IMR-90 (cell line): ENCODE data around the gene LARP4B. TPM values are rescaled to one million over a fixed set of nuclear protein-coding genes. Genes with fewer than 3 reads are reported as not detected.

Source experiments
- ATAC-seq: fragments of 200-7000 bp; cut with Tn5 transposase; 2 replicates; pipeline ENCODE4 v1.9.1; 2020; ENCODE audit warnings: low read depth, mild to moderate bottlenecking, moderate library complexity
- BruUV-seq: library from RNA; stranded (reverse); fragments of 400-500 nt; replicated peaks from 2 replicates; lab custom pipeline; 2021; lab: Mats Ljungman, UMichigan
- CTCF ChIA-PET: fragments of 300-600 bp; formaldehyde crosslinking; extraction: SDS; loops from one replicate; lab custom pipeline; 2021; ENCODE audit warnings: antibody characterized with exemption; lab: Yijun Ruan, JAX
- POLR2A ChIA-PET: fragments of 300-600 bp; sonication (Branson Sonifier 250); formaldehyde crosslinking; loops from one replicate; lab custom pipeline; 2022; ENCODE audit warnings: antibody characterized with exemption; ENCODE audit not compliant: unreplicated experiment; lab: Charles Lee
- DNase-seq: peaks from one replicate; pipeline ENCODE4 v3.0.0; 2013
- H2AFZ ChIP-seq: replicated peaks from 2 replicates; pipeline ENCODE3; 2013; ENCODE audit warnings: low read length, mild to moderate bottlenecking; ENCODE audit not compliant: poor library complexity
- H2AK5ac ChIP-seq: 2 replicates; pipeline ENCODE4 v1.6.1; 2013; ENCODE audit warnings: low read depth, low read length, inconsistent platforms
- H2AK9ac ChIP-seq: replicated peaks from 2 replicates; pipeline ENCODE3; 2013; ENCODE audit warnings: mild to moderate bottlenecking, low read depth, low read length, moderate library complexity; ENCODE audit not compliant: poor library complexity
- H2BK120ac ChIP-seq: 2 replicates; pipeline ENCODE4 v1.6.1; 2013; ENCODE audit warnings: low read depth, low read length, inconsistent platforms
- H2BK15ac ChIP-seq: 3 replicates; pipeline ENCODE4 v1.6.1; 2013; ENCODE audit warnings: low read depth, low read length, inconsistent platforms
- H2BK20ac ChIP-seq: 2 replicates; pipeline ENCODE4 v1.6.1; 2013; ENCODE audit warnings: low read depth, mild to moderate bottlenecking, inconsistent platforms, low read length, moderate library complexity
- H2BK5ac ChIP-seq: 2 replicates; pipeline ENCODE4 v1.6.1; 2013; ENCODE audit warnings: mild to moderate bottlenecking, low read depth, low read length, inconsistent platforms; ENCODE audit not compliant: poor library complexity, severe bottlenecking
- H3K14ac ChIP-seq: replicated peaks from 2 replicates; pipeline ENCODE4 v1.6.1; 2013; ENCODE audit warnings: low read depth, low read length, inconsistent platforms
- H3K18ac ChIP-seq: 2 replicates; pipeline ENCODE4 v1.6.1; 2013; ENCODE audit warnings: low read depth, low read length, control low read depth
- H3K23ac ChIP-seq: 2 replicates; pipeline ENCODE4 v1.6.1; 2013; ENCODE audit warnings: low read depth, low read length, inconsistent platforms
- H3K27ac ChIP-seq: 2 replicates; pipeline ENCODE4 v1.5.1; 2013; ENCODE audit warnings: mild to moderate bottlenecking, control low read depth, low read length; ENCODE audit not compliant: insufficient read depth
- H3K27me3 ChIP-seq: 2 replicates; pipeline ENCODE4 v1.6.1; 2013; ENCODE audit warnings: low read length; ENCODE audit not compliant: control insufficient read depth, insufficient read depth
- H3K36me3 ChIP-seq: 2 replicates; pipeline ENCODE4 v1.6.1; 2013; ENCODE audit warnings: low read length, mixed read lengths; ENCODE audit not compliant: control insufficient read depth, insufficient read depth
- H3K4ac ChIP-seq: 2 replicates; pipeline ENCODE4 v1.6.1; 2013; ENCODE audit warnings: low read depth, low read length, inconsistent platforms
- H3K4me1 ChIP-seq: 2 replicates; pipeline ENCODE4 v1.6.1; 2013; ENCODE audit warnings: low read length, mixed read lengths; ENCODE audit not compliant: control insufficient read depth, insufficient read depth
- H3K4me2 ChIP-seq: 2 replicates; pipeline ENCODE4 v1.6.1; 2013; ENCODE audit warnings: low read depth, mild to moderate bottlenecking, control low read depth, low read length, moderate library complexity
- H3K4me3 ChIP-seq: 2 replicates; pipeline ENCODE4 v1.5.1; 2013; ENCODE audit warnings: low read depth, mild to moderate bottlenecking, control low read depth, low read length, moderate library complexity; ENCODE audit not compliant: insufficient read depth
- H3K56ac ChIP-seq: 2 replicates; pipeline ENCODE4 v1.6.1; 2013; ENCODE audit warnings: low read length, inconsistent platforms; ENCODE audit not compliant: insufficient read depth; ENCODE audit errors: extremely low read depth
- H3K79me1 ChIP-seq, 2 experiments: 2 replicates each; pipeline ENCODE4 v1.6.1; 2013; ENCODE audit warnings: low read length in 2 of 2, inconsistent platforms in 1 of 2, low read depth in 1 of 2
- H3K9ac ChIP-seq: 2 replicates; pipeline ENCODE4 v1.6.1; 2013; ENCODE audit warnings: low read depth, low read length, control low read depth
- H3K9me1 ChIP-seq: 2 replicates; pipeline ENCODE4 v1.6.1; 2013; ENCODE audit warnings: low read length, inconsistent platforms; ENCODE audit not compliant: insufficient read depth
- H3K9me3 ChIP-seq: 2 replicates; pipeline ENCODE4 v1.6.1; 2013; ENCODE audit warnings: low read length; ENCODE audit not compliant: control insufficient read depth, insufficient read depth
- H4K20me1 ChIP-seq: 2 replicates; pipeline ENCODE4 v1.6.1; 2013; ENCODE audit warnings: low read length, inconsistent platforms; ENCODE audit not compliant: insufficient read depth
- H4K5ac ChIP-seq: 2 replicates; pipeline ENCODE4 v1.6.1; 2013; ENCODE audit warnings: mild to moderate bottlenecking, low read depth, low read length, control low read depth
- H4K8ac ChIP-seq, 2 experiments: 2 replicates each; pipeline ENCODE4 v1.6.1; 2013; ENCODE audit warnings: low read depth in 2 of 2, low read length in 2 of 2, control low read depth in 1 of 2, inconsistent platforms in 1 of 2
- H4K91ac ChIP-seq: 2 replicates; pipeline ENCODE4 v1.6.1; 2013; ENCODE audit warnings: low read depth, low read length, inconsistent platforms; ENCODE audit not compliant: insufficient read depth
- BHLHE40 ChIP-seq: fragments of 150-350 bp; IDR thresholded peaks from 2 replicates; pipeline ENCODE4 v1.6.1; 2016; ENCODE audit warnings: mild to moderate bottlenecking, low read depth, low read length
- CEBPB ChIP-seq: IDR thresholded peaks from 2 replicates; pipeline ENCODE4 v1.6.1; 2012; ENCODE audit warnings: low read depth, low read length, improper control_type of control experiment
- CHD1 ChIP-seq: IDR thresholded peaks from 2 replicates; pipeline ENCODE4 v1.6.1; 2012; ENCODE audit warnings: low read depth, low read length, improper control_type of control experiment
- CTCF ChIP-seq: conservative IDR thresholded peaks from 2 replicates; pipeline ENCODE4 v1.5.1; 2012; ENCODE audit warnings: mild to moderate bottlenecking, low read depth, low read length, improper control_type of control experiment
- ELK1 ChIP-seq: fragments of 150-350 bp; IDR thresholded peaks from 2 replicates; pipeline ENCODE4 v1.6.1; 2016; ENCODE audit warnings: low read depth, mild to moderate bottlenecking, low read length, moderate library complexity, borderline replicate concordance
- FOS ChIP-seq: fragments of 150-350 bp; IDR thresholded peaks from 2 replicates; pipeline ENCODE4 v1.6.1; 2016; ENCODE audit warnings: low read depth, low read length
- MAZ ChIP-seq: IDR thresholded peaks from 2 replicates; pipeline ENCODE4 v1.6.1; 2012; ENCODE audit warnings: low read depth, mild to moderate bottlenecking, low read length, improper control_type of control experiment, moderate library complexity, borderline replicate concordance
- NFE2L2 ChIP-seq: fragments of 150-350 bp; IDR thresholded peaks from 2 replicates; pipeline ENCODE4 v1.6.1; 2016; ENCODE audit warnings: low read depth, mild to moderate bottlenecking, low read length
- POLR2A ChIP-seq: IDR thresholded peaks from 2 replicates; pipeline ENCODE4 v1.6.1; 2012; ENCODE audit warnings: mild to moderate bottlenecking, low read depth, low read length
- RAD21 ChIP-seq: IDR thresholded peaks from 2 replicates; pipeline ENCODE4 v1.6.1; 2012; ENCODE audit warnings: low read length, improper control_type of control experiment
- RCOR1 ChIP-seq: IDR thresholded peaks from 2 replicates; pipeline ENCODE4 v1.6.1; 2012; ENCODE audit warnings: mild to moderate bottlenecking, low read length, improper control_type of control experiment; ENCODE audit not compliant: insufficient replicate concordance
- RFX5 ChIP-seq: IDR thresholded peaks from 2 replicates; pipeline ENCODE4 v1.8.0; 2012; ENCODE audit warnings: low read depth, mild to moderate bottlenecking, low read length, moderate library complexity
- USF2 ChIP-seq: fragments of 150-350 bp; IDR thresholded peaks from 2 replicates; pipeline ENCODE4 v1.6.1; 2017; ENCODE audit warnings: mild to moderate bottlenecking, antibody characterized with exemption, low read length, low read depth
- WGBS, 2 experiments: methylation state at CpG; one replicate each; pipeline versions ENCODE4 v1.1.5 to v1.1.7; 2013; ENCODE audit warnings: missing lambda C conversion rate in 2 of 2; ENCODE audit not compliant: insufficient read length in 1 of 2; ENCODE audit errors: extremely low coverage in 2 of 2; 5-methylcytosine and 5-hydroxymethylcytosine counted together
- dilution Hi-C: fragments of 300-500 bp; cut with HindIII; formaldehyde crosslinking; loops from one replicate; pipeline ENCODE4 v1.14.3; 2018; ENCODE audit warnings: low sequenced_read_pairs; ENCODE audit not compliant: unreplicated experiment
- in situ Hi-C: fragments of 300-500 bp; cut with MboI; formaldehyde crosslinking; loops from 3 replicates; pipeline ENCODE4 v1.14.3; 2019; ENCODE audit warnings: low sequenced_read_pairs, inconsistent platforms, mixed read lengths
- intact Hi-C: fragments of 100-400 bp; cut with micrococcal nuclease; formaldehyde crosslinking; loops from 2 replicates; pipeline ENCODE4 v1.10.0; 2022
- polyA plus RNA-seq, 3 experiments: library from polyadenylated mRNA; depleted of rRNA; stranded (reverse); fragments of >200 nt; gene quantifications; 2 replicates each; pipeline ENCODE4 v1.2.3, GENCODE V29; 2012; ENCODE audit warnings: low replicate concordance in 1 of 3
- total RNA-seq: library from RNA; depleted of rRNA; stranded (reverse); fragments of >200 nt; gene quantifications from 2 replicates; pipeline ENCODE4 v1.2.3, GENCODE V29; 2012

The LARP4B gene
- total and polyA plus RNA-seq, 2 of the 4 experiments (the other 2 are of a cell fraction): 24.3 to 25.5 TPM

GRCh38 chr10:958106-958505, 26.6 kb upstream of the LARP4B start:
- in situ Hi-C loops: no loop called here
- Histone ChIP-seq H3K4me3 (no peak overlapping the region), H3K27ac (no peak overlapping the region), H2BK20ac (no peak overlapping the region), H3K9me3 (no peaks in the 10 kb centered on the region), H2BK15ac (no peak overlapping the region), H3K14ac (no peak overlapping the region), H4K20me1 (no peaks in the 10 kb centered on the region; the same call in 1 of the 2 replicates), H3K4me2 (no peak overlapping the region), H4K8ac (no peak overlapping the region), H3K27me3 (peaks cover 36% of the 10 kb centered on the region), H3K4me1 (0 out of 2 replicates have a peak, but pooled peaks cover 2% of the 10 kb centered on the region), H3K4ac (no peak overlapping the region), H2AK9ac (no peak overlapping the region), H2AK5ac (no peak overlapping the region), H3K9me1 (no peaks in the 10 kb centered on the region), H3K9ac (no peak overlapping the region), H3K56ac (no peak overlapping the region), H2AFZ (no peak overlapping the region), H3K36me3 (no peaks in the 10 kb centered on the region), H4K5ac (no peak overlapping the region), H4K91ac (no peak overlapping the region), H3K18ac (no peak overlapping the region), H2BK5ac (no peak overlapping the region), H2BK120ac (no peak overlapping the region), H3K79me1 (no peaks in the 10 kb centered on the region), H3K23ac (no peak overlapping the region)
- ATAC-seq: no peak
- WGBS, 2 experiments: 85% methylated on average over 6 of the region's 9 CpGs; no CpG with 5 or more reads in 1 of the 2 experiments
- dilution Hi-C loops: no loop called here
- BruUV-seq: no TSS peak
- TF ChIP-seq CTCF (no peak), NFE2L2 (no peak), RCOR1 (no peak), RAD21 (no peak), CHD1 (no peak), CEBPB (no peak), USF2 (no peak), FOS (no peak), RFX5 (no peak), BHLHE40 (no peak), ELK1 (no peak), POLR2A (no peak), MAZ (no peak)
- POLR2A ChIA-PET: no interaction called here
- intact Hi-C loops: no loop called here
- DNase-seq: no peak
- CTCF ChIA-PET: interaction anchor here (1.1 kb wide), 1 partner anchor 10 kb away, joined by 3 read pairs; no protein-coding TSS in a partner anchor
